GM23248 (cell line): Measurements from ENCODE around the gene FOXR1. TPM values are rescaled to one million over a fixed set of nuclear protein-coding genes. Genes with fewer than 3 reads are reported as not detected.

ENCODE experiments used
- DNase-seq: peaks from one replicate; pipeline ENCODE4 v3.0.0-alpha.2; 2015
- H2AFZ ChIP-seq: fragments of 200-600 bp; sonication (generic); 2 replicates; pipeline ENCODE4 v1.6.1; 2016; ENCODE audit warnings: antibody characterized with exemption
- H3F3A ChIP-seq: fragments of 200-600 bp; sonication (generic); 2 replicates; pipeline ENCODE4 v1.6.1; 2016; ENCODE audit warnings: mild to moderate bottlenecking, antibody characterized with exemption, mixed run types; ENCODE audit not compliant: insufficient read depth
- H3K27ac ChIP-seq: fragments of 200-600 bp; sonication (generic); 2 replicates; pipeline ENCODE4 v1.5.1; 2016; ENCODE audit warnings: mild to moderate bottlenecking
- H3K27me3 ChIP-seq: fragments of 200-600 bp; sonication (generic); replicated peaks from 2 replicates; pipeline ENCODE4 v1.6.1; 2016; ENCODE audit warnings: mild to moderate bottlenecking; ENCODE audit not compliant: insufficient read depth
- H3K36me3 ChIP-seq: fragments of 200-600 bp; sonication (generic); 2 replicates; pipeline ENCODE4 v1.6.1; 2016; ENCODE audit warnings: low read depth, mild to moderate bottlenecking
- H3K4me1 ChIP-seq: fragments of 200-600 bp; sonication (generic); 2 replicates; pipeline ENCODE4 v1.6.1; 2016; ENCODE audit warnings: mild to moderate bottlenecking; ENCODE audit not compliant: insufficient read depth
- H3K4me2 ChIP-seq: fragments of 200-600 bp; sonication (generic); one replicate; pipeline ENCODE4 v1.6.1; 2016; ENCODE audit warnings: mild to moderate bottlenecking; ENCODE audit not compliant: unreplicated experiment
- H3K4me3 ChIP-seq: fragments of 200-600 bp; sonication (generic); 2 replicates; pipeline ENCODE4 v1.5.1; 2016; ENCODE audit warnings: mild to moderate bottlenecking
- H3K79me2 ChIP-seq: fragments of 200-600 bp; sonication (generic); 2 replicates; pipeline ENCODE4 v1.6.1; 2016; ENCODE audit warnings: mild to moderate bottlenecking; ENCODE audit not compliant: insufficient read depth
- H3K9ac ChIP-seq: fragments of 200-600 bp; sonication (generic); 2 replicates; pipeline ENCODE4 v1.6.1; 2016; ENCODE audit warnings: mild to moderate bottlenecking
- H3K9me2 ChIP-seq: fragments of 200-600 bp; sonication (generic); 2 replicates; pipeline ENCODE4 v1.6.1; 2016; ENCODE audit warnings: mixed run types, mild to moderate bottlenecking, moderate library complexity; ENCODE audit not compliant: insufficient read depth
- H3K9me3 ChIP-seq: fragments of 200-600 bp; sonication (generic); one replicate; pipeline ENCODE4 v1.6.1; 2017; ENCODE audit warnings: low read depth
- H4K20me1 ChIP-seq: fragments of 200-600 bp; sonication (generic); 2 replicates; pipeline ENCODE4 v1.6.0; 2016; ENCODE audit not compliant: insufficient read depth
- EZH2 ChIP-seq: fragments of 200-600 bp; sonication (generic); IDR thresholded peaks from 2 replicates; pipeline ENCODE4 v1.6.1; 2018; ENCODE audit warnings: antibody characterized with exemption, mild to moderate bottlenecking; ENCODE audit not compliant: insufficient read depth, poor library complexity, severe bottlenecking
- EZH2phosphoT487 ChIP-seq: fragments of 200-600 bp; sonication (generic); IDR thresholded peaks from 2 replicates; pipeline ENCODE4 v1.6.1; 2018; ENCODE audit warnings: antibody characterized with exemption, moderate library complexity, mild to moderate bottlenecking, low read depth; ENCODE audit not compliant: insufficient read depth
- WGBS, 2 experiments: methylation state at CpG; one replicate each; pipeline ENCODE4 v1.1.6; 2015 to 2017; ENCODE audit warnings: low lambda C conversion rate in 2 of 2, low coverage in 1 of 2; ENCODE audit errors: missing lambda C conversion rate in 2 of 2; 5-methylcytosine and 5-hydroxymethylcytosine counted together
- in situ Hi-C: fragments of 300-500 bp; cut with MboI; formaldehyde crosslinking; loops from 2 replicates; pipeline ENCODE4 v1.15.0; 2020
- polyA plus RNA-seq: library from polyadenylated mRNA; unstranded; fragments of >200 nt; fragmentation: Nextera tagmentation; extraction: Ambion mirVana; gene quantifications from 2 replicates; pipeline ENCODE4 v1.2.1, GENCODE V29; 2016
- total RNA-seq: library from RNA; depleted of rRNA; stranded (reverse); fragments of >200 nt; shearing (Covaris generic); gene quantifications from 2 replicates; pipeline ENCODE4 v1.2.3, GENCODE V29; 2014

Gene FOXR1
- total and polyA plus RNA-seq, 2 experiments from 2014 or later, result not detected

DNA sequence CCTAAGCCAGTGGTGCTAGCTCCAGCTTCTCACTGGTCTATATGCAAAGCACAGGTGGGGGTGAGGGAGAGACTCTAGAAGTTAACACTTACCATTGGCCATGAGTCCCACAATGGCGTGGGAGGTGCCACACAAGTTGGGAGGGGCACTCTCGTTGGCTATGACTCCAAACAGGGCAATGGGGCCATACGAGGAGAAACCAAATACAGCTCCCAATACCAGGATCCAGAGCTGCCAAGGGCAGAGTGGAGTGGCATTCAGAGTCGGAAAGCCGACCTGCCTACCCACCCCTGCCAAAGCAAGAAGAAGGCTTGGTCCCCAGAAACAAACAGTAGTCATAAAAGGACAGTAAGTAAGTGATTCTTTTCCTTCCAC is 53.5 kb downstream of the FOXR1 start:
- no peak for DNase-seq
- peaks cover 34% of the 10 kb centered on the region for H3K79me2 ChIP-seq
- no peak overlapping the region for H2AFZ ChIP-seq
- H3K4me1 ChIP-seq, result peaks cover 7% of the 10 kb centered on the region; the same call in 1 of the 2 replicates
- H3K36me3 ChIP-seq, result peaks cover 15% of the 10 kb centered on the region
- no peak for TF ChIP-seq EZH2
- TF ChIP-seq EZH2phosphoT487, result no peak
- H3K9me2 ChIP-seq, result no peaks in the 10 kb centered on the region
- no peaks in the 10 kb centered on the region for H4K20me1 ChIP-seq
- in situ Hi-C loops, result no loop called here
- no peaks in the 10 kb centered on the region for H3K9me3 ChIP-seq
- H3K27ac ChIP-seq, result no peak overlapping the region
- no peaks in the 10 kb centered on the region for H3K27me3 ChIP-seq
- peaks cover 4% of the 10 kb centered on the region; the same call in 1 of the 2 replicates for H3F3A ChIP-seq
- 67 to 73% methylated on average over 5 of the region's 5 CpGs for WGBS, 2 experiments
- H3K9ac ChIP-seq, result no peak overlapping the region
- no peak overlapping the region for H3K4me2 ChIP-seq
- no peak overlapping the region for H3K4me3 ChIP-seq

GRCh38 chr11:119025541-119025940 is 54.0 kb downstream of the FOXR1 start:
- Histone ChIP-seq H3K36me3 (peaks cover 15% of the 10 kb centered on the region), H3K4me3 (no peak overlapping the region), H3K4me2 (no peak overlapping the region), H3K9me3 (no peaks in the 10 kb centered on the region), H3K27me3 (no peaks in the 10 kb centered on the region), H3K27ac (no peak overlapping the region), H3K79me2 (peaks cover 30% of the 10 kb centered on the region), H4K20me1 (no peaks in the 10 kb centered on the region), H3K9ac (no peak overlapping the region), H3K9me2 (no peaks in the 10 kb centered on the region), H3K4me1 (0 out of 2 replicates have a peak, but pooled peaks cover 4% of the 10 kb centered on the region), H2AFZ (no peak overlapping the region), H3F3A (peaks cover 4% of the 10 kb centered on the region; the same call in 1 of the 2 replicates)
- no peak for DNase-seq
- TF ChIP-seq EZH2phosphoT487 (no peak), EZH2 (no peak)
- in situ Hi-C loops, result no loop called here
- 86 to 88% methylated on average over 5 of the region's 5 CpGs for WGBS, 2 experiments

GRCh38 chr11:119025978-119026766 is 54.6 kb downstream of the FOXR1 start:
- H3K9ac ChIP-seq, result no peak overlapping the region
- no peak overlapping the region for H3K4me2 ChIP-seq
- TF ChIP-seq EZH2phosphoT487, result no peak
- TF ChIP-seq EZH2, result no peak
- peaks cover 12% of the 10 kb centered on the region for H3K36me3 ChIP-seq
- DNase-seq, result no peak
- H3K27me3 ChIP-seq, result no peaks in the 10 kb centered on the region
- H3F3A ChIP-seq, result peaks cover 4% of the 10 kb centered on the region; the same call in 1 of the 2 replicates
- no peak overlapping the region for H3K27ac ChIP-seq
- peaks cover 5% of the 10 kb centered on the region; the same call in 1 of the 2 replicates for H3K4me1 ChIP-seq
- no peaks in the 10 kb centered on the region for H3K9me2 ChIP-seq
- 89 to 90% methylated on average over 16 of the region's 16 CpGs for WGBS, 2 experiments
- in situ Hi-C loops, result no loop called here
- peaks cover 24% of the 10 kb centered on the region for H3K79me2 ChIP-seq
- H2AFZ ChIP-seq, result no peak overlapping the region
- H4K20me1 ChIP-seq, result no peaks in the 10 kb centered on the region
- no peak overlapping the region for H3K4me3 ChIP-seq
- H3K9me3 ChIP-seq, result no peaks in the 10 kb centered on the region

DNA sequence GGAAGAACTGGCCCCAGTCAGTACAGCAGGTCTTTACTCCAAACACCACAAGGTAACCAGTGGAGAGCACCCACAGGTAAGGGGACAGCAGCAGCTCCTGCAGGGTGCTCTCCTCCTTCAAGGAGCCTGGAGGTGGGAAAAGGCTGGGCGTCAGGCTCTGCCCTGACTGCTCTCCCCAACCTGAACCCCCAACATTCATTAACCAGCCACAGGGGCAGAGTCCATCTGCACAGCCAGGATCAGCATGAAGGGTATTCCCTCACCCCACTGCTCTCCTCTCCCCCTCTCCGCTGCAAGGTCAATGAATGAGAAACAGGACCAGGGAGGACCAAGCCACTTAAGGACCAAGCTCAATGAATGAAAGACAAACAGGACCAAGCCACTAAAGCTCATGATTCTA is 55.4 kb downstream of the FOXR1 start:
- Histone ChIP-seq H3K9me3 (no peaks in the 10 kb centered on the region), H3F3A (peaks cover 4% of the 10 kb centered on the region; the same call in 1 of the 2 replicates), H2AFZ (no peak overlapping the region), H3K4me1 (peaks cover 6% of the 10 kb centered on the region; the same call in 1 of the 2 replicates), H3K27ac (no peak overlapping the region), H3K9me2 (no peaks in the 10 kb centered on the region), H3K27me3 (no peaks in the 10 kb centered on the region), H3K79me2 (peaks cover 16% of the 10 kb centered on the region), H4K20me1 (no peaks in the 10 kb centered on the region), H3K9ac (no peak overlapping the region), H3K36me3 (peaks cover 7% of the 10 kb centered on the region), H3K4me2 (no peak overlapping the region), H3K4me3 (no peak overlapping the region)
- in situ Hi-C loops, result no loop called here
- no peak for DNase-seq
- TF ChIP-seq EZH2 (no peak), EZH2phosphoT487 (no peak)
- 87 to 98% methylated on average over 2 of the region's 2 CpGs for WGBS, 2 experiments
